CD4-positive, alpha-beta T cell treated with Interleukin-17A for 1 hour (primary cell): ENCODE data around the gene CSGALNACT2.
"Not testable (repeated sequence)": the region's sequence is repeated elsewhere in the genome, so short reads cannot be mapped to it uniquely, and the experiment has no call there.

Experiments used
- DNase-seq: peaks from one replicate; pipeline ENCODE4 v3.0.0-alpha.2; 2020

Gene CSGALNACT2

GRCh38 chr10:43125274-43125845, 12.9 kb upstream of the CSGALNACT2 start:
- DNase-seq: no peak

GRCh38 chr10:43125881-43126731, 12.1 kb upstream of the CSGALNACT2 start:
- DNase-seq: no peak

- DNase-seq: no peak
Observed at GRCh38 chr10:43126759-43127424, 11.4 kb upstream of the CSGALNACT2 start.

GRCh38 chr10:43127442-43127841, 10.8 kb upstream of the CSGALNACT2 start:
- DNase-seq: no peak

- DNase-seq: no peak
Observed at GRCh38 chr10:43128331-43128730, 9.9 kb upstream of the CSGALNACT2 start.

GRCh38 chr10:43128958-43129706, 9.1 kb upstream of the CSGALNACT2 start:
- peak; percentile 40 for DNase-seq

GRCh38 chr10:43130770-43131171, 7.5 kb upstream of the CSGALNACT2 start:
- no peak for DNase-seq

GRCh38 chr10:43131256-43131655, 7.0 kb upstream of the CSGALNACT2 start:
- no peak for DNase-seq

- DNase-seq: no peak
Observed at GRCh38 chr10:43131906-43132305, 6.3 kb upstream of the CSGALNACT2 start.

- DNase-seq: no peak
Observed at GRCh38 chr10:43132867-43133787, 5.1 kb upstream of the CSGALNACT2 start.

- DNase-seq: no peak
Observed at GRCh38 chr10:43134126-43134905, 3.9 kb upstream of the CSGALNACT2 start.

GRCh38 chr10:43135064-43135463, 3.2 kb upstream of the CSGALNACT2 start:
- no peak for DNase-seq

GRCh38 chr10:43135656-43136055, 2.6 kb upstream of the CSGALNACT2 start:
- no peak for DNase-seq

GRCh38 chr10:43136432-43136831, 1.8 kb upstream of the CSGALNACT2 start:
- no peak for DNase-seq

GRCh38 chr10:43136995-43137716, 1.1 kb upstream of the CSGALNACT2 start:
- DNase-seq: no peak

GRCh38 chr10:43137717-43138020, 576 bp upstream of the CSGALNACT2 start:
- DNase-seq: peak; percentile 35

- DNase-seq: peak; percentile 78
Observed at GRCh38 chr10:43138757-43139241, 554 bp downstream of the CSGALNACT2 start.

GRCh38 chr10:43141421-43141820, 3.2 kb downstream of the CSGALNACT2 start:
- DNase-seq: no peak

GRCh38 chr10:43145311-43145710, 7.1 kb downstream of the CSGALNACT2 start:
- DNase-seq: no peak

- DNase-seq: not testable (repeated sequence)
Observed at GRCh38 chr10:43145936-43146335, 7.7 kb downstream of the CSGALNACT2 start.

- no peak for DNase-seq
Observed at GRCh38 chr10:43151371-43151770, 13.1 kb downstream of the CSGALNACT2 start.
